22Rv1 (cell line): Measurements from ENCODE around the gene NBPF6.
"Not testable (repeated sequence)": the region's sequence is repeated elsewhere in the genome, so short reads cannot be mapped to it uniquely, and the experiment has no call there.

Experiments used
- CTCF ChIP-seq: fragments of 450-650 bp; IDR thresholded peaks from 2 replicates; pipeline ENCODE4 v1.5.1; 2017; ENCODE audit warnings: mild to moderate bottlenecking
- ZFX ChIP-seq: fragments of 450-650 bp; IDR thresholded peaks from 2 replicates; pipeline ENCODE4 v1.6.1; 2017; ENCODE audit warnings: antibody characterized with exemption, borderline replicate concordance

- TF ChIP-seq CTCF, ZFX: not testable (repeated sequence)
Observed at GRCh38 chr1:108513914-108514313, 63.8 kb downstream of the NBPF6 start.
